GM10248 (cell line): ENCODE results near the gene COL23A1.

Source experiments
- CTCF ChIA-PET: fragments of 300-600 bp; sonication (Branson Sonifier 250); formaldehyde crosslinking; extraction: SDS; loops from one replicate; lab custom pipeline; 2021; ENCODE audit warnings: antibody characterized with exemption; lab: Yijun Ruan, JAX
- POLR2A ChIA-PET: fragments of 350-650 bp; sonication (Branson Sonifier 250); formaldehyde crosslinking; extraction: SDS; loops from one replicate; lab custom pipeline; 2020; ENCODE audit warnings: antibody characterized with exemption; lab: Yijun Ruan, JAX
- DNase-seq: peaks from one replicate; pipeline ENCODE4 v3.0.0; 2012; ENCODE audit errors: extremely low spot score
- CTCF ChIP-seq: IDR thresholded peaks from 2 replicates; pipeline ENCODE4 v1.5.1; 2012; ENCODE audit warnings: mild to moderate bottlenecking, low read depth; ENCODE audit errors: extremely low read depth, missing control alignments, control extremely low read depth

Gene COL23A1

GRCh38 chr5:178287791-178288105, 302.4 kb downstream of the COL23A1 start:
- ChIA-PET CTCF (no interaction called here), POLR2A (no interaction called here)
- DNase-seq, result no peak
- no peak for TF ChIP-seq CTCF

GRCh38 chr5:178287091-178287790, 303.0 kb downstream of the COL23A1 start:
- ChIA-PET POLR2A (no interaction called here), CTCF (no interaction called here)
- no peak for TF ChIP-seq CTCF
- no peak for DNase-seq

- ChIA-PET POLR2A (no interaction called here), CTCF (interaction anchor here (1.8 kb wide), 1 partner anchor 17 kb away, joined by 5 read pairs; no protein-coding TSS in a partner anchor)
- no peak for TF ChIP-seq CTCF
- no peak for DNase-seq
Measured at GRCh38 chr5:178286226-178287090, 303.7 kb downstream of the COL23A1 start.

GRCh38 chr5:178285399-178286225, 304.6 kb downstream of the COL23A1 start:
- ChIA-PET POLR2A (no interaction called here), CTCF (interaction anchor here (0.7 to 1.8 kb wide), 2 partner anchors 10 to 18 kb away, joined by 3 to 5 read pairs; no protein-coding TSS in a partner anchor)

GRCh38 chr5:178284996-178285395, 305.2 kb downstream of the COL23A1 start:
- DNase-seq, result no peak
- POLR2A ChIA-PET, result no interaction called here
- CTCF ChIA-PET, result interaction anchor here (0.7 to 1.8 kb wide), 4 partner anchors 11 to 304 kb away, joined by 3 to 5 read pairs (median 4); no protein-coding TSS in a partner anchor
- no peak for TF ChIP-seq CTCF

More at GRCh38 chr5:178285399-178286225, 304.6 kb downstream of the COL23A1 start:
- no peak for DNase-seq
- no peak for TF ChIP-seq CTCF
